Measurements from ENCODE around the gene EDAR.

The EDAR gene

GRCh38 chr2:108905176-108905575 is 83.8 kb downstream of the EDAR start:
- no peak overlapping the region for H3K4me3 ChIP-seq
- TF ChIP-seq FOXP2 (optimal IDR thresholded peaks at IDR 0.05; ENCODE audit: control extremely low read depth, extremely low read length, insufficient read depth) (no peak), EZH2 (IDR thresholded peaks at IDR 0.05) (no peak)
- H3K9me3 ChIP-seq (ENCODE audit: low read depth, low read length), result no peaks in the 10 kb centered on the region
- H3K36me3 ChIP-seq (ENCODE audit: insufficient read depth, low read length), result no peaks in the 10 kb centered on the region
- no peak overlapping the region for H3K27ac ChIP-seq
- no peak for DNase-seq (ENCODE audit: low read depth, low spot score)
- H3K9ac ChIP-seq (ENCODE audit: insufficient read length), result no peak overlapping the region

GRCh38 chr2:108904680-108905079 is 84.3 kb downstream of the EDAR start:
- Histone ChIP-seq H3K9ac (ENCODE audit: insufficient read length) (no peak overlapping the region), H3K27ac (no peak overlapping the region), H3K9me3 (ENCODE audit: low read depth, low read length) (no peaks in the 10 kb centered on the region), H3K36me3 (ENCODE audit: insufficient read depth, low read length) (no peaks in the 10 kb centered on the region), H3K4me3 (no peak overlapping the region)
- DNase-seq (ENCODE audit: low read depth, low spot score), result no peak
- TF ChIP-seq FOXP2 (optimal IDR thresholded peaks at IDR 0.05; ENCODE audit: control extremely low read depth, extremely low read length, insufficient read depth) (no peak), POLR2AphosphoS5 (IDR thresholded peaks at IDR 0.05; ENCODE audit: borderline replicate concordance, low read depth, low read length) (no peak), EZH2 (IDR thresholded peaks at IDR 0.05) (no peak)

DNA sequence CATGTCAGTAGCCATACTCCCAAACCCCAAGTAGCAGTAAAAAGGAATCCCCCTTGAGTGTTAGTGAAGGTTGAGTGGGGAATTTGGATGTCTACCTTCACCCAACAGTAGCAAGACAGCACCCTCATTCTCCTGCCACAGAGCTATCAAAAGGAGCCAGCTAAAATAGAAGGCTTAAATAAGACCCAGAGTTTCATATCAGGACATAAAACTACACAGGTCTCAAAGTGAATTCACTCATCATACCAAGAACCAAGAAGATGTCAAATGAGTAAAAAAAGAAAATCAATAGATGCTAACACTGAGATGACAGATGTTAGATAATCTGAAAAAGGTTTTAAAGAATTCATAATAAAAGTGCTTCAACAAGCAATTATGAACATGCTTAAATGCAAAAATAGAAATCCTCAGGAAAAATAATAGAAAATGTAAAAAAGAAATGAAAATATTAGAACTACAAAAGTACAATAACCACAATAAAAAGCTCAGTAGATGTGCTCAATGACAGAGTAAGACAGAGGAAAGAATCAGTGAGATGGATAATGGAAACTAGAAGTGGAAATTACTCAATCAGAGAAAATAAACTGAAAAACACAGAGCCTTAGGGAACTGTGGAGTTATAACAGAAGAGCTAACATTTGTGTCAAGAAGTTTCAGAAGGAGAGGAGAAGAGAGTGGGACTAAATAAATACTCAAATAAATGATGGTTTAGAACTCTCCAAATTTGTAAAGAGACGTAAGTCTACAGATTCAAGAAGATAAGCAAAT is 90.5 kb downstream of the EDAR start:
- Histone ChIP-seq H3K9me3 (ENCODE audit: low read depth, low read length) (no peaks in the 10 kb centered on the region), H3K4me3 (no peak overlapping the region), H3K27ac (no peak overlapping the region), H3K36me3 (ENCODE audit: insufficient read depth, low read length) (no peaks in the 10 kb centered on the region), H3K9ac (ENCODE audit: insufficient read length) (no peak overlapping the region)
- no peak for TF ChIP-seq FOXP2 (optimal IDR thresholded peaks at IDR 0.05; ENCODE audit: control extremely low read depth, extremely low read length, insufficient read depth)
- TF ChIP-seq EZH2 (IDR thresholded peaks at IDR 0.05), result no peak
- TF ChIP-seq POLR2AphosphoS5 (IDR thresholded peaks at IDR 0.05; ENCODE audit: borderline replicate concordance, low read depth, low read length), result no peak
- no peak for DNase-seq (ENCODE audit: low read depth, low spot score)

- no peak overlapping the region for H3K9ac ChIP-seq (ENCODE audit: insufficient read length)
- H3K27ac ChIP-seq, result no peak overlapping the region
- H3K9me3 ChIP-seq (ENCODE audit: low read depth, low read length), result no peaks in the 10 kb centered on the region
- no peak overlapping the region for H3K4me3 ChIP-seq
- DNase-seq (ENCODE audit: low read depth, low spot score), result no peak
- no peaks in the 10 kb centered on the region for H3K36me3 ChIP-seq (ENCODE audit: insufficient read depth, low read length)
- TF ChIP-seq POLR2AphosphoS5 (IDR thresholded peaks at IDR 0.05; ENCODE audit: borderline replicate concordance, low read depth, low read length) (no peak), EZH2 (IDR thresholded peaks at IDR 0.05) (no peak), FOXP2 (optimal IDR thresholded peaks at IDR 0.05; ENCODE audit: control extremely low read depth, extremely low read length, insufficient read depth) (no peak)
Observed at GRCh38 chr2:108896741-108897140, 92.3 kb downstream of the EDAR start.

DNA sequence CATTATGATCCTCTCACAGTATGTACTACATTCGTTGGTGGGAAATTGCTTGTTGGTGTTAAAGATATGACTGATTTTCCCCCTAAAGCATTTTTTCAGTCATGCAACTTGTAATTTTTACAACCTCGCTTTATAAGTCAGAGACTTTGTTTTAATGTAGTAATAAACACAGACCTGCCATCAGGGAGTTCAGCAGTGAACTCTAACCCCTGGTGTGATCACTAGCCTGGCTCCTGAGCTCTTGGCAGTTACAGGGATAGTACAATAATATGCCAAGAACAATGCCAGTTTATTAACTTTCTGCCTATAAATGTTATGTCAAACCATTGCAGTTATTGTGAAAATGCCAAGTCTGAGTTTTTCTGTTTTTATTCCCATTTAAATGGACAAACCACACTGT is 93.8 kb downstream of the EDAR start:
- Histone ChIP-seq H3K4me3 (no peak overlapping the region), H3K36me3 (ENCODE audit: insufficient read depth, low read length) (no peaks in the 10 kb centered on the region), H3K27ac (no peak overlapping the region), H3K9me3 (ENCODE audit: low read depth, low read length) (no peaks in the 10 kb centered on the region), H3K9ac (ENCODE audit: insufficient read length) (no peak overlapping the region)
- no peak for TF ChIP-seq EZH2 (IDR thresholded peaks at IDR 0.05)
- no peak for TF ChIP-seq POLR2AphosphoS5 (IDR thresholded peaks at IDR 0.05; ENCODE audit: borderline replicate concordance, low read depth, low read length)
- TF ChIP-seq FOXP2 (optimal IDR thresholded peaks at IDR 0.05; ENCODE audit: control extremely low read depth, extremely low read length, insufficient read depth), result no peak
- DNase-seq (ENCODE audit: low read depth, low spot score), result no peak

DNA sequence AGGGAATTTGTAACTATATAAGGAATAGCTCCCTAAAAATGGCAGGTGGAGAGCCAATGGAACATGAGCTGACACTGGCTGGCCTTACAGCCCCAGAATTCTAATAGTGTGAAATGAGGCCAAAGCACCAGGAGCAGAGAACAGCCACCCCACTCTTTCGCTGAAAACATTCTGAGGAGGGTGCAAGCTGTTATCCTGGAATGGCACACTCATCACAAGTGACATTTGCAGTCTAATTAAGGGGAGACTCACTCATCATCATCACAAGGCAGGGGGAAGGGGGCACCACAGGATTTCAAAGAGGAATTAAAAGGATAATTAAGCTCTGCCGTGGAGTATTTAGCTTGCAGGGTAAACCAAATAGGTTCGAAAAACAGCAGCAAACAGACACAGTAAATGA is 94.3 kb downstream of the EDAR start:
- Histone ChIP-seq H3K9ac (ENCODE audit: insufficient read length) (no peak overlapping the region), H3K9me3 (ENCODE audit: low read depth, low read length) (no peaks in the 10 kb centered on the region), H3K36me3 (ENCODE audit: insufficient read depth, low read length) (no peaks in the 10 kb centered on the region), H3K27ac (no peak overlapping the region), H3K4me3 (no peak overlapping the region)
- no peak for DNase-seq (ENCODE audit: low read depth, low spot score)
- TF ChIP-seq FOXP2 (optimal IDR thresholded peaks at IDR 0.05; ENCODE audit: control extremely low read depth, extremely low read length, insufficient read depth) (no peak), POLR2AphosphoS5 (IDR thresholded peaks at IDR 0.05; ENCODE audit: borderline replicate concordance, low read depth, low read length) (no peak), EZH2 (IDR thresholded peaks at IDR 0.05) (no peak)

GRCh38 chr2:108893277-108893676 is 95.7 kb downstream of the EDAR start:
- Histone ChIP-seq H3K36me3 (ENCODE audit: insufficient read depth, low read length) (no peaks in the 10 kb centered on the region), H3K9ac (ENCODE audit: insufficient read length) (no peak overlapping the region), H3K9me3 (ENCODE audit: low read depth, low read length) (no peaks in the 10 kb centered on the region), H3K4me3 (no peak overlapping the region), H3K27ac (no peak overlapping the region)
- DNase-seq (ENCODE audit: low read depth, low spot score), result no peak
- TF ChIP-seq EZH2 (IDR thresholded peaks at IDR 0.05), result no peak
- TF ChIP-seq POLR2AphosphoS5 (IDR thresholded peaks at IDR 0.05; ENCODE audit: borderline replicate concordance, low read depth, low read length), result no peak
- TF ChIP-seq FOXP2 (optimal IDR thresholded peaks at IDR 0.05; ENCODE audit: control extremely low read depth, extremely low read length, insufficient read depth), result no peak

DNA sequence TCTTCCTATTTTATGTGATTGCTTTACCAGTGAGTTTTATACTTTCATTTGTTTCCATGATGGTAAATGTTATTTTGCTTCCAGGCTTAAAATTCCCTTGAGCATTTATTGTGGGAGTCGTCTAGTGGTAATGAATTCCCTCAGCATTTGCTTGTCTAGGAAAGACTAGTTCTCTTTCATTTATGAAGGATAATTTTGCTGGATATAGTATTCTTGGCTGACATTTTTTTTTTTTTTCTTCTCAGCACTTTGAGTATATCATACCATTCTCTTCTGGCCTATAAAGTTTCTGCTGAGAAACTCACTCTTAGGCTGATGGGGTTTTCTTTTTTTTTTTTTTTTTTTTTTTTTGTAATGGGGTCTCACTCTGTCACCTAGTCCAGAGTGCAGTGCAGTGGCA is 99.1 kb downstream of the EDAR start:
- Histone ChIP-seq H3K9me3 (ENCODE audit: low read depth, low read length) (no peaks in the 10 kb centered on the region), H3K27ac (no peak overlapping the region), H3K9ac (ENCODE audit: insufficient read length) (no peak overlapping the region), H3K4me3 (no peak overlapping the region), H3K36me3 (ENCODE audit: insufficient read depth, low read length) (no peaks in the 10 kb centered on the region)
- DNase-seq (ENCODE audit: low read depth, low spot score), result no peak
- TF ChIP-seq POLR2AphosphoS5 (IDR thresholded peaks at IDR 0.05; ENCODE audit: borderline replicate concordance, low read depth, low read length) (no peak), EZH2 (IDR thresholded peaks at IDR 0.05) (no peak), FOXP2 (optimal IDR thresholded peaks at IDR 0.05; ENCODE audit: control extremely low read depth, extremely low read length, insufficient read depth) (no peak)

DNA sequence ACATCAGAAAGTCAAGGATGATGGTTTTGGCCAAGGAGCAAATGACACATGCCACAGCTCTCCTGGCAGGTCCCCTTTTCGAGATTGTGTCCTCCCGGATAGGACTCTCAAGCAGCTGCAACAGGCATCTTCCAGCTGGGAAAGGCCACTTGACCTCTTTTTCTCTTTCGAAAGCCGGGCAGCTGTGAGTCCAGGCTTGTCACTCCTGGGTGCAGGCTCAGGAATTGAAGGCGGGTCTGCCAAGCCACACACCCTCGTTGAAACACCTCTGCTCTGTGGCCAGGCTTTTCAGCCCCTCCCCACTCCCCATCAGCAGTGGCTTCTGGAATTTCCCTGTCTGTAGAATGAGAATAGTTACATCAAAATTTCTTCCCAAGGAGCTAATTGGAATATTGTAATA is 104.4 kb downstream of the EDAR start:
- H3K27ac ChIP-seq, result no peak overlapping the region
- H3K9ac ChIP-seq (ENCODE audit: insufficient read length), result no peak overlapping the region
- H3K36me3 ChIP-seq (ENCODE audit: insufficient read depth, low read length), result no peaks in the 10 kb centered on the region
- H3K4me3 ChIP-seq, result no peak overlapping the region
- TF ChIP-seq FOXP2 (optimal IDR thresholded peaks at IDR 0.05; ENCODE audit: control extremely low read depth, extremely low read length, insufficient read depth) (no peak), POLR2AphosphoS5 (IDR thresholded peaks at IDR 0.05; ENCODE audit: borderline replicate concordance, low read depth, low read length) (no peak), EZH2 (IDR thresholded peaks at IDR 0.05) (no peak)
- H3K9me3 ChIP-seq (ENCODE audit: low read depth, low read length), result no peaks in the 10 kb centered on the region
- no peak for DNase-seq (ENCODE audit: low read depth, low spot score)

Measured in SK-N-MC (cell line).